ENCODE measurements around the gene RABGAP1L.

GRCh38 chr1:174465855-174466254 is 306.5 kb downstream of the RABGAP1L start:
- TF ChIP-seq POLR2A (IDR thresholded peaks at IDR 0.05) = no peak
- no peak for TF ChIP-seq CTCF (IDR thresholded peaks at IDR 0.05)

All from lower leg skin (tissue), 3 donors.